ENCODE results near the gene MYBPC2.

DNA sequence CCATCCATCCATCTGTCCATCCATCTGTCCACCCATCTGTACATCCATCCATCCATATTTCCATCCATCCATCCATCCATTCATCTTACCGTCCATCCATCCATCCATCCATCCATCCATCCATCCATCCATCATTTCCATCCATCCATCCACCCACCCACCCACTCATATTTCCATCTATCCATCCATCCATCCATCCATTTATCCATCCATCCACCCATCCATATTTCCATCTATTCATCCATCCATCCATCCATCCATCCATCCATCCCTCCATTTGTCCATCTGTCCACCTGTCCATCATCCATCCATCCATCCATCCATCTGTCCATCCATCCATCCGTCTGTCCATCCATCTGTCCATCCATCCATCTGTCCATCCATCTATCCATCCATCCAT, 23.3 kb downstream of the MYBPC2 start:
- TF ChIP-seq SUZ12 (IDR thresholded peaks at IDR 0.05; ENCODE audit: extremely low read depth, insufficient read depth, insufficient read length) (no peak), YY1 (IDR thresholded peaks at IDR 0.05; ENCODE audit: insufficient read depth, insufficient read length) (no peak)

Data from NT2/D1 (cell line).